Hepatocyte (in vitro differentiated cells): ENCODE results near the gene HEATR5A.

Experiments
- CTCF ChIP-seq: fragments of 200-600 bp; sonication (generic); IDR thresholded peaks from 2 replicates; pipeline ENCODE4 v1.5.1; 2016; ENCODE audit warnings: antibody characterized with exemption, mild to moderate bottlenecking; ENCODE audit not compliant: poor library complexity
- EZH2 ChIP-seq: fragments of 200-600 bp; sonication (generic); IDR thresholded peaks from 2 replicates; pipeline ENCODE4 v1.6.1; 2016; ENCODE audit warnings: antibody characterized with exemption, mild to moderate bottlenecking, borderline replicate concordance

GRCh38 chr14:31466554-31466953 lies 46.2 kb upstream of the HEATR5A start:
- TF ChIP-seq EZH2: no peak
- TF ChIP-seq CTCF: no peak
